Measurements from ENCODE around the gene SPINK6. TPM values are rescaled to one million over a fixed set of nuclear protein-coding genes. Genes with fewer than 3 reads are reported as not detected.
A peak's percentile ranks its signal among the peaks of the same experiment; 100 is the strongest.

SPINK6 gene
- polyA plus RNA-seq = not detected

- H3K9me3 Mint-ChIP-seq = peaks cover 0 to 5% (median 0%) of the 10 kb centered on the region in 3 donors
- H3K36me3 Mint-ChIP-seq = no peaks in the 10 kb centered on the region
- H3K27me3 Mint-ChIP-seq = peaks cover 2% of the 10 kb centered on the region
- no peak within 1 kb of the TSS for H3K27ac Mint-ChIP-seq
- no peak within 1 kb of the TSS for H3K4me3 Mint-ChIP-seq
- H3K4me1 Mint-ChIP-seq = peaks cover 0 to 2% (median 0%) of the 10 kb centered on the region in 3 donors
Measured at GRCh38 chr5:148202531-148203203, at the start of gene SPINK6. Gene SPINK6 (plus strand): TSS chr5:148203042. CDS start chr5:148203097, 55 bp downstream.

- Mint-ChIP-seq H3K4me3 (no peak overlapping the region), H3K27me3 (no peaks in the 10 kb centered on the region), H3K4me1 (no peaks in the 10 kb centered on the region), H3K9me3 (peaks cover 0 to 10% (median 4%) of the 10 kb centered on the region in 3 donors), H3K36me3 (no peaks in the 10 kb centered on the region), H3K27ac (no peak overlapping the region)
Measured at GRCh38 chr5:148156609-148157008, 46.2 kb upstream of the SPINK6 start.

GRCh38 chr5:148162038-148162437 lies 40.8 kb upstream of the SPINK6 start:
- H3K27me3 Mint-ChIP-seq = no peaks in the 10 kb centered on the region
- H3K4me1 Mint-ChIP-seq = peaks cover 0 to 3% (median 0%) of the 10 kb centered on the region in 3 donors
- H3K27ac Mint-ChIP-seq = no peak overlapping the region
- H3K36me3 Mint-ChIP-seq = no peaks in the 10 kb centered on the region
- no peaks in the 10 kb centered on the region for H3K9me3 Mint-ChIP-seq
- H3K4me3 Mint-ChIP-seq = no peak overlapping the region

GRCh38 chr5:148163345-148163744 lies 39.5 kb upstream of the SPINK6 start:
- H3K4me3 Mint-ChIP-seq = no peak overlapping the region
- H3K27me3 Mint-ChIP-seq = no peaks in the 10 kb centered on the region
- H3K36me3 Mint-ChIP-seq = no peaks in the 10 kb centered on the region
- no peaks in the 10 kb centered on the region for H3K9me3 Mint-ChIP-seq
- peaks cover 0 to 3% (median 0%) of the 10 kb centered on the region in 3 donors for H3K4me1 Mint-ChIP-seq
- H3K27ac Mint-ChIP-seq = no peak overlapping the region

GRCh38 chr5:148166550-148167283 lies 36.1 kb upstream of the SPINK6 start:
- no peaks in the 10 kb centered on the region for H3K27me3 Mint-ChIP-seq
- H3K27ac Mint-ChIP-seq = no peak overlapping the region
- H3K4me3 Mint-ChIP-seq = no peak overlapping the region
- peaks cover 0 to 3% (median 0%) of the 10 kb centered on the region in 3 donors for H3K4me1 Mint-ChIP-seq
- H3K36me3 Mint-ChIP-seq = no peaks in the 10 kb centered on the region
- no peaks in the 10 kb centered on the region for H3K9me3 Mint-ChIP-seq

- H3K4me1 Mint-ChIP-seq = no peaks in the 10 kb centered on the region
- H3K27me3 Mint-ChIP-seq = no peaks in the 10 kb centered on the region
- H3K27ac Mint-ChIP-seq = no peak within 1 kb of the TSS
- H3K36me3 Mint-ChIP-seq = no peaks in the 10 kb centered on the region
- H3K9me3 Mint-ChIP-seq = no peaks in the 10 kb centered on the region
- H3K4me3 Mint-ChIP-seq = no peak within 1 kb of the TSS
Measured at GRCh38 chr5:148168246-148168645, 34.6 kb upstream of the SPINK6 start, which contains the start of gene SPINK14. Gene SPINK14 (plus strand): TSS chr5:148168546. CDS start chr5:148169733, 1,187 bp downstream.

GRCh38 chr5:148172377-148172776 lies 30.5 kb upstream of the SPINK6 start:
- Mint-ChIP-seq H3K27ac (no peak overlapping the region), H3K36me3 (no peaks in the 10 kb centered on the region), H3K4me3 (no peak overlapping the region), H3K9me3 (no peaks in the 10 kb centered on the region), H3K4me1 (no peaks in the 10 kb centered on the region), H3K27me3 (peaks cover 2% of the 10 kb centered on the region)

- Mint-ChIP-seq H3K9me3 (no peaks in the 10 kb centered on the region), H3K36me3 (no peaks in the 10 kb centered on the region), H3K27me3 (peaks cover 2% of the 10 kb centered on the region), H3K27ac (no peak overlapping the region), H3K4me3 (no peak overlapping the region), H3K4me1 (no peaks in the 10 kb centered on the region)
Measured at GRCh38 chr5:148176480-148176879, 26.4 kb upstream of the SPINK6 start.

GRCh38 chr5:148177207-148177606 lies 25.6 kb upstream of the SPINK6 start:
- no peaks in the 10 kb centered on the region for H3K36me3 Mint-ChIP-seq

GRCh38 chr5:148179234-148179824 lies 23.5 kb upstream of the SPINK6 start:
- Mint-ChIP-seq H3K36me3 (no peaks in the 10 kb centered on the region), H3K4me1 (no peaks in the 10 kb centered on the region)

More at GRCh38 chr5:148177207-148177606, 25.6 kb upstream of the SPINK6 start:
- H3K9me3 Mint-ChIP-seq = no peaks in the 10 kb centered on the region
- H3K27ac Mint-ChIP-seq = no peak overlapping the region
- H3K27me3 Mint-ChIP-seq = peaks cover 2% of the 10 kb centered on the region
- no peaks in the 10 kb centered on the region for H3K4me1 Mint-ChIP-seq
- peak overlapping the region in 1 of 4 donors; percentile 17 for H3K4me3 Mint-ChIP-seq

GRCh38 chr5:148186248-148187003 lies 16.4 kb upstream of the SPINK6 start:
- Mint-ChIP-seq H3K27me3 (peaks cover 4% of the 10 kb centered on the region), H3K4me1 (no peaks in the 10 kb centered on the region), H3K9me3 (no peaks in the 10 kb centered on the region), H3K27ac (no peak overlapping the region), H3K36me3 (no peaks in the 10 kb centered on the region), H3K4me3 (no peak overlapping the region)

More at GRCh38 chr5:148179234-148179824, 23.5 kb upstream of the SPINK6 start:
- H3K27ac Mint-ChIP-seq = no peak overlapping the region
- H3K4me3 Mint-ChIP-seq = no peak overlapping the region
- no peaks in the 10 kb centered on the region for H3K9me3 Mint-ChIP-seq
- H3K27me3 Mint-ChIP-seq = peaks cover 2% of the 10 kb centered on the region

GRCh38 chr5:148191010-148191409 lies 11.8 kb upstream of the SPINK6 start:
- Mint-ChIP-seq H3K4me3 (no peak overlapping the region), H3K36me3 (no peaks in the 10 kb centered on the region), H3K27ac (no peak overlapping the region), H3K27me3 (no peaks in the 10 kb centered on the region), H3K4me1 (no peaks in the 10 kb centered on the region), H3K9me3 (no peaks in the 10 kb centered on the region)

GRCh38 chr5:148193202-148193601 lies 9.6 kb upstream of the SPINK6 start:
- Mint-ChIP-seq H3K27ac (no peak overlapping the region), H3K9me3 (no peaks in the 10 kb centered on the region), H3K36me3 (no peaks in the 10 kb centered on the region), H3K27me3 (no peaks in the 10 kb centered on the region), H3K4me3 (no peak overlapping the region), H3K4me1 (no peaks in the 10 kb centered on the region)

- Mint-ChIP-seq H3K4me1 (peaks cover 0 to 2% (median 0%) of the 10 kb centered on the region in 3 donors), H3K27ac (no peak overlapping the region), H3K36me3 (no peaks in the 10 kb centered on the region), H3K9me3 (peaks cover 0 to 5% (median 0%) of the 10 kb centered on the region in 3 donors), H3K27me3 (no peaks in the 10 kb centered on the region), H3K4me3 (peak overlapping the region in 1 of 4 donors; percentile 29)
Measured at GRCh38 chr5:148201151-148201550, 1.7 kb upstream of the SPINK6 start.

All from IgD-negative memory B cell (primary cell).